HCT116 (cell line): ENCODE data around the gene AFTPH.

Source experiments
- CTCF ChIP-seq, 3 experiments: fragments of 200-600 bp in 1 of 3; sonication (generic) in 1 of 3; IDR thresholded peaks in 2 of 3; conservative IDR thresholded peaks in 1 of 3; 2 replicates each; pipeline ENCODE4 v1.5.1; 2012 to 2017; ENCODE audit warnings: low read depth in 2 of 3, low read length in 2 of 3, antibody characterized with exemption in 1 of 3, borderline replicate concordance in 1 of 3, control low read depth in 1 of 3, mild to moderate bottlenecking in 1 of 3, mixed read lengths in 1 of 3, mixed run types in 1 of 3, moderate library complexity in 1 of 3; ENCODE audit not compliant: insufficient read depth in 1 of 3
- ELF1 ChIP-seq: IDR thresholded peaks from 2 replicates; pipeline ENCODE4 v1.6.1; 2012; ENCODE audit warnings: low read depth, borderline replicate concordance
- EZH2 ChIP-seq: fragments of 200-600 bp; sonication (generic); IDR thresholded peaks from 2 replicates; pipeline ENCODE4 v1.6.1; 2017; ENCODE audit warnings: antibody characterized with exemption, mixed run types
- JUND ChIP-seq: IDR thresholded peaks from 2 replicates; pipeline ENCODE4 v1.6.1; 2012
- POLR2A ChIP-seq: IDR thresholded peaks from 2 replicates; pipeline ENCODE4 v1.7.0; 2011; ENCODE audit warnings: borderline replicate concordance; ENCODE audit not compliant: insufficient read depth, insufficient read length; ENCODE audit errors: extremely low read depth
- RAD21 ChIP-seq: IDR thresholded peaks from 2 replicates; pipeline ENCODE4 v1.6.1; 2012; ENCODE audit warnings: low read depth, mild to moderate bottlenecking
- SIN3A ChIP-seq: IDR thresholded peaks from 2 replicates; pipeline ENCODE4 v1.6.1; 2012; ENCODE audit warnings: low read depth
- TCF7L2 ChIP-seq: IDR thresholded peaks from 2 replicates; pipeline ENCODE4 v1.7.0; 2011; ENCODE audit warnings: borderline replicate concordance, inconsistent platforms; ENCODE audit not compliant: insufficient read depth, insufficient read length; ENCODE audit errors: extremely low read depth
- YY1 ChIP-seq: IDR thresholded peaks from 2 replicates; pipeline ENCODE4 v1.6.1; 2011; ENCODE audit warnings: low read length, low read depth, moderate library complexity, mild to moderate bottlenecking; ENCODE audit not compliant: insufficient replicate concordance; ENCODE audit errors: extremely low read depth
- ZFX ChIP-seq: fragments of 450-650 bp; IDR thresholded peaks from 2 replicates; pipeline ENCODE4 v1.6.1; 2017

GRCh38 chr2:64482765-64483504 lies 41.2 kb upstream of the AFTPH start:
- no peak for TF ChIP-seq YY1
- no peak for TF ChIP-seq SIN3A
- TF ChIP-seq CTCF (IDR thresholded peaks at IDR 0.05 in 2 of 3, conservative IDR thresholded peaks at IDR 0.05 in 1 of 3; ENCODE audit: borderline replicate concordance in 1 of 3, insufficient read depth in 1 of 3, low read depth in 2 of 3, low read length in 2 of 3), result no peak
- 0 out of 2 replicates have a peak, but pooled peaks have one; percentile 20 for TF ChIP-seq ELF1
- TF ChIP-seq TCF7L2, result no peak
- TF ChIP-seq POLR2A, result no peak
- 0 out of 2 replicates have a peak, but pooled peaks have one; percentile 21 for TF ChIP-seq RAD21
- no peak for TF ChIP-seq EZH2
- no peak for TF ChIP-seq ZFX
- no peak for TF ChIP-seq JUND
